Skeletal muscle satellite cell (primary cell): ENCODE measurements around the gene PGRMC1.
A peak's percentile ranks its signal among the peaks of the same experiment; 100 is the strongest.
"Not testable (repeated sequence)": the region's sequence is repeated elsewhere in the genome, so short reads cannot be mapped to it uniquely, and the experiment has no call there.

Source experiments
- H3K27me3 ChIP-seq: 2 replicates; pipeline ENCODE4 v1.7.0; 2013; ENCODE audit warnings: low read length; ENCODE audit not compliant: control insufficient read depth, insufficient read depth
- H3K36me3 ChIP-seq: 2 replicates; pipeline ENCODE4 v1.7.0; 2013; ENCODE audit warnings: mild to moderate bottlenecking, control low read depth, low read length; ENCODE audit not compliant: insufficient read depth
- H3K4me1 ChIP-seq: 2 replicates; pipeline ENCODE4 v1.7.0; 2013; ENCODE audit warnings: low read length; ENCODE audit not compliant: control insufficient read depth, insufficient read depth
- H3K4me2 ChIP-seq: 2 replicates; pipeline ENCODE4 v1.7.0; 2013; ENCODE audit warnings: mild to moderate bottlenecking, low read length
- H3K4me3 ChIP-seq: 2 replicates; pipeline ENCODE4 v1.7.0; 2013; ENCODE audit warnings: low read length
- H3K9ac ChIP-seq: 2 replicates; pipeline ENCODE4 v1.7.0; 2013; ENCODE audit warnings: mild to moderate bottlenecking, low read depth, low read length, moderate library complexity
- H3K9me3 ChIP-seq: replicated peaks from 2 replicates; pipeline ENCODE4 v1.7.0; 2013; ENCODE audit warnings: mild to moderate bottlenecking, control low read depth, low read length

Gene PGRMC1

DNA sequence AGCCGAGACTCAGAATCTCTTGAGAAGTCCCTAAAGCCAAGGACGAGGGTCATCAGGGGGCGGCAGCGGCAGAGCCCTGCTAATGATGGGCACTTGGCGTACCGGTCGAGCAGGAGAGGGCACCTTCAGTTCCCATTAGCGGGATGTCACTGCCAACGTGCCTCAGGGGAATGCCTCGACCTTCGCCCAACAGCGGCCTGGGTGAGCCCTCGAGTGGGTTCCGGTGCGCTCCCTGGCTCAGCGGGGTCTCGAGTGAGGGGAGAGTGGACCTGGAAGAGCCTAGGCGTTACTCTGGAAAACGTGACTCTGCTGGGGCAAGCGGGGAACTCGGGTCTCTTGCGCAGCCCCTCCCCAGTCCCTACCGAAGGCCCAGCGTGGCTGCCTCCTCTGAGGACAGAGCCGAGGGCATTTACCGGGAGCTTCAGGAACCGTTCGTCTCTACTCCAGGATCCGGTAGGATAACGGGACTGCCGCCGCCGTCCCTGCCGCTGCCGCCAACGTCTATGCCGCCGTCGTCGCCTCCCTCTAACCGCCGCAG lies 36.9 kb downstream of the PGRMC1 start:
- no peak overlapping the region for H3K9ac ChIP-seq

DNA sequence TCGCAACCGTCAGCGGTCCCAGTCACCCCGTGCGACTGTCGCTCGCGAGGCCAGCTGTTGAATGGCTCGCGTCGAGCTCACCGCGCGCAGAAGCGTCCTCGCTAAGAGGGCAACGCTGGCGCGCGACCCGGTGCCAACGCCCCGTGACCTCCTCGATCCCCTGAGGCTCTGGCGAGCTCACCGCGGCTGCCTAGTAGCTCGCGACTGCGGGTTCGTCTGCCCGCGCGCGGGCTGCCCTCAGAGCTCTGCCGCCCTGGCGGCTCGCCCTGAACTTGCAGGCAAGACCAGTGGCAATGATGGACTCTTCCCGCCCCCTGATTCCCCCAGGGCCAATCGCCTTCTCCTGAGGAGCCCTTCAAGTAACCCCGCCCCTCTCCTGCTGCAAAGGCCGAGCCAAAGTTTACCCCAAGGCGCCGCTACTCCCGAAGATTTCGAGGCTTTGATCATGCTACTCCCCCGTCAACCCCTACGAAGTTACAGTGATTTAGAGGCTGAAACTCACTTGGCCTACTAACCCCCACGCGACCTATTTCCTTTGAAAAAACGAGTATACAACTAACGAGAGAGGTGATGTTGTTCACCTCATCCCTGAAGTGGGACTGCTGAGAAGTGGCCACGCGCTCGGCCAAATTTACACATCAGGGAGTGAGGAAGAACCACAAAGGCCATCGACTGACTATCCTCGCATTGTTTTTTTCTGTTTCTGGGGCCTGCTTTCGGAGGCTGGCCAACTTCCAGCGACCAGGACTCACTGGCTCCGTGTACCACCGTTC lies 37.5 kb downstream of the PGRMC1 start:
- Histone ChIP-seq H3K4me3 (no peak overlapping the region), H3K9me3 (no peaks in the 10 kb centered on the region), H3K4me2 (peak overlapping the region; percentile 31), H3K9ac (no peak overlapping the region), H3K27me3 (peaks cover 8% of the 10 kb centered on the region), H3K4me1 (no peaks in the 10 kb centered on the region), H3K36me3 (no peaks in the 10 kb centered on the region)

More for the DNA sequence above, 36.9 kb downstream of the PGRMC1 start:
- Histone ChIP-seq H3K4me3 (no peak overlapping the region), H3K4me2 (peak overlapping the region; percentile 31), H3K9me3 (no peaks in the 10 kb centered on the region), H3K27me3 (peaks cover 8% of the 10 kb centered on the region), H3K4me1 (no peaks in the 10 kb centered on the region), H3K36me3 (no peaks in the 10 kb centered on the region)

DNA sequence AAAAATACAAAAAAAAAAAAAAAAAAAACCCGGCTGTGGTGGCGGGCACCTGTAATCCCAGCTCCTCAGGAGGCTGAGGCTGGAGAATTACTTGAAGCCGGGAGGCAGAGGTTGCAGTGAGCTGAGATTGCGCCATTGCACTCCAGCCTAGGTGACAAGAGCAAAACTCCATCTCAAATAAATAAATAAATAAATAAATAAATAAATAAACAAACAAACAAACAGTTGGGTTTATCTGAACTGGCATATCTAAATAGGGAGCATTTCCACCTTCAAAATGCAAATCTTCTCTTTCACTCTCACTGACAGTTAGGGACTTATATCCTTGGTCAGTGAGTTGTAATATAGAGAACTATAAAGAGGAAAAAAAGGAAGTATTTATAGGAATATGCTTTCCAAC lies 46.3 kb downstream of the PGRMC1 start:
- not testable (repeated sequence) for H3K27me3 ChIP-seq, H3K36me3 ChIP-seq, H3K4me1 ChIP-seq, H3K4me3 ChIP-seq, H3K9ac ChIP-seq, H3K9me3 ChIP-seq, H3K4me2 ChIP-seq

DNA sequence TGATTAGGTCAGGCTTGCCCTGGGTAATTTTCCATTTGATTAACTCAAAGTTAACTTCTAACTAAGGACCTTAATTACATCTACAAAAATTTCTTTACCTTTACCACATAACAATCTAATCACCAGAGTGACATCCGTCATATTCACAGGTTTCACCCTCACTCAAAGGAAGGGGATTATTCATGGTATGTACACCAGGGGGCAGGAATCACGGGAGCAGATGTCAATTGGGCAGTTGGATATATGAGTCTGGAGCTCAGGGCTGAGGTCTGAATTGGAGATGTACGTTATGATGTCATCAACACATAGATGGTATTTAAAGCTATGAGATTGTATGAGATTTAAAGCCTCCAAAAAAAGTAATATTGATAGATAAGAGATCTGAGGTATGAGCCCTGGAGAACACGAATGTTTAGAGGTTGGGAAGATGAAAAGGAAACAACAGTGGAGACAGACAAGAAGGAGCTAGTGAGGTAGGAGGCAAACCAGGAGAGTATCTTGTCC lies 52.9 kb downstream of the PGRMC1 start:
- Histone ChIP-seq H3K4me2 (no peak overlapping the region), H3K4me1 (no peaks in the 10 kb centered on the region), H3K4me3 (no peak overlapping the region), H3K9me3 (no peaks in the 10 kb centered on the region), H3K27me3 (no peaks in the 10 kb centered on the region), H3K9ac (no peak overlapping the region), H3K36me3 (no peaks in the 10 kb centered on the region)

DNA sequence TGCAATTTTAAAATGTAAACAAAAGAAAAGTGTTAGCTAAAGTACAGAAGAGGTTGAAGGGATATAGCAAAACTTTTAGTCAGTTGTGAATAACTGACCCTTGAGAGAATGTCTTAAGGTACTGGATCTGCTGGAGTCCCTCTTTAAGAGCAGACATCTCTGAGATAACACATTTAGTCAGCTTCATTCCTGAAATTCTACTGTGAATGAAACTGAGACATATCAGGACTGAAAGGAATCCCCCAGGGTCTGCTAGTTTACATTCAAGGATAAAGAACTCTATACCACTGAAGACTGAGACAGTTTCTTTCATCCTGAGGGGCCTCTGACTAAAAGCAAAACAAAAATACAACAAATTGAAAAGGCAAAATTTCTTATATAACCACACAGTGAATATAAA lies 54.4 kb downstream of the PGRMC1 start:
- Histone ChIP-seq H3K9ac (no peak overlapping the region), H3K4me3 (no peak overlapping the region), H3K9me3 (no peaks in the 10 kb centered on the region), H3K36me3 (no peaks in the 10 kb centered on the region), H3K4me1 (no peaks in the 10 kb centered on the region), H3K27me3 (no peaks in the 10 kb centered on the region), H3K4me2 (no peak overlapping the region)

DNA sequence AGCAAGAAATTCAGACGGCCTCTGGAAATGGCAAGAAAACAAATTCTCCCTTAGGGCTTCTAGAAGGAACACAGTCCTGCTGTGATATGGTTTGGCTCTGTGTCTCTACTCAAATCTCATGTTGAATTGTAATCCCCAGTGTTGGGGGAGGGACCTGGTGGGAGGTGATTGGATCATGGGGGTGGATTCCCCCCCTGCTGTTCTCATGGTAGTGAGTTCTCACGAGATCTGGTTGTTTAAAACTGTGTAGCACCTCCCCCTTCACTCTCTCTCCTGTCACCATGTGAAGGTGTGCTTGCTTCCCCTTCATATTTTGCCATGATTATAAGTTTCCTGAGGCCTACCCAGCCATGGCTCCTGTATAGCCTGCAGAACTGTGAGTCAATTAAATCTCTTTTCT lies 55.2 kb downstream of the PGRMC1 start:
- not testable (repeated sequence) for H3K36me3 ChIP-seq, H3K4me2 ChIP-seq, H3K27me3 ChIP-seq, H3K9me3 ChIP-seq, H3K4me1 ChIP-seq, H3K9ac ChIP-seq, H3K4me3 ChIP-seq

DNA sequence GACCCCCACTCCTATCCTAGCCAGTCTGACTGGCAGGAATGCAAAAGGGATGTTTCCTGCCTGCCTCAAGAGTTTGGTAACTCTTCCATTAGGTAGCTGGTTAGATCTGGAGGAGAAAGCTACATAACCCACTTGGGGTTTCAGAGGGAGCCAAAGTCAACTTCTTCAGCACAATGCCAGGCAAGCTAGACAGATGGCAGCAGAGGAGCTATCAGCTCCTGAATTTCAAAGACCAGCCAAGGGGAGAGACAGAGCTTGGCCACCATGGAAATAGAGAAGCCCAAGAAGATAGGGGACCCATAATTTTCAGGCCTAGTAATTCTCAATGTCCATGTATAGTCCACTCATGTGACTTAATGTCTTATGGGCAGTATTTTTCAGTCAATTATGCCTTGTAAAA lies 56.4 kb downstream of the PGRMC1 start:
- H3K9ac ChIP-seq: no peak overlapping the region
- H3K4me3 ChIP-seq: no peak overlapping the region
- H3K4me2 ChIP-seq: no peak overlapping the region
- H3K36me3 ChIP-seq: no peaks in the 10 kb centered on the region
- no peaks in the 10 kb centered on the region for H3K9me3 ChIP-seq
- H3K4me1 ChIP-seq: no peaks in the 10 kb centered on the region
- no peaks in the 10 kb centered on the region for H3K27me3 ChIP-seq
